HepG2 (cell line): Measurements from ENCODE around the gene NIBAN1. TPM values are rescaled to one million over a fixed set of nuclear protein-coding genes. Genes with fewer than 3 reads are reported as not detected.

ENCODE experiments used
- ATAC-seq: fragments of 200-7000 bp; cut with Tn5 transposase; 3 replicates; pipeline ENCODE4 v1.9.1; 2020; ENCODE audit warnings: mild to moderate bottlenecking, moderate library complexity
- BruUV-seq: library from RNA; stranded (reverse); fragments of 400-500 nt; replicated peaks from 2 replicates; lab custom pipeline; 2021; lab: Mats Ljungman, UMichigan
- CTCF ChIA-PET: fragments of 300-600 bp; formaldehyde crosslinking; extraction: SDS; loops from one replicate; lab custom pipeline; 2021; ENCODE audit warnings: low total read pairs, inconsistent platforms, low intra/inter-chr PET ratio; lab: Yijun Ruan, JAX
- POLR2A ChIA-PET: fragments of 350-600 bp; sonication (Branson Sonifier 250); formaldehyde crosslinking; loops from one replicate; lab custom pipeline; 2020; ENCODE audit warnings: antibody characterized with exemption, inconsistent platforms; lab: Yijun Ruan, JAX
- DNase-seq: peaks from one replicate; pipeline ENCODE4 v3.0.0-alpha.2; 2015; ENCODE audit warnings: low spot score
- FAIRE-seq: peaks from 3 replicates; lab custom pipeline; 2011; peaks lifted over from hg19 to GRCh38; lab: Jason Lieb, UNC
- H2AFZ ChIP-seq: one replicate; pipeline ENCODE4 v1.6.1; 2011; ENCODE audit warnings: low read length, inconsistent platforms
- H3K27ac ChIP-seq: fragments of 300-600 bp; 3 replicates; pipeline ENCODE4 v1.8.0; 2011; ENCODE audit warnings: mixed run types, mild to moderate bottlenecking, mixed read lengths, low read length, inconsistent platforms; ENCODE audit not compliant: insufficient read depth; ENCODE audit errors: extremely low read length
- H3K27me3 ChIP-seq, 2 experiments: fragments of 200-600 bp in 1 of 2; 2 replicates in 1 of 2; 3 replicates in 1 of 2; pipeline versions ENCODE4 v1.6.0 to v1.8.0; 2011; ENCODE audit warnings: low read length in 2 of 2, mild to moderate bottlenecking in 2 of 2, moderate library complexity in 2 of 2, inconsistent platforms in 1 of 2; ENCODE audit not compliant: insufficient read depth in 2 of 2, control insufficient read depth in 1 of 2
- H3K36me3 ChIP-seq, 2 experiments: fragments of 200-600 bp in 1 of 2; replicated peaks in 1 of 2; 2 replicates in 1 of 2; 3 replicates in 1 of 2; pipeline versions ENCODE4 v1.5.1 to v1.8.0; 2011; ENCODE audit warnings: low read length in 2 of 2, inconsistent platforms in 1 of 2; ENCODE audit not compliant: insufficient read depth in 2 of 2, control insufficient read depth in 1 of 2
- H3K4me1 ChIP-seq: 2 replicates; pipeline ENCODE4 v1.5.1; 2012; ENCODE audit warnings: low read length, inconsistent platforms; ENCODE audit not compliant: insufficient read depth
- H3K4me2 ChIP-seq: 2 replicates; pipeline ENCODE4 v1.6.0; 2011; ENCODE audit warnings: low read depth, low read length, inconsistent platforms
- H3K4me3 ChIP-seq, 3 experiments: fragments of 200-600 bp in 1 of 3; sonication (generic), shearing (Covaris generic) in 1 of 3; replicated peaks in 1 of 3; 2 replicates each; pipeline ENCODE4 v1.5.1; 2011 to 2016; ENCODE audit warnings: low read length in 3 of 3, inconsistent platforms in 2 of 3, low read depth in 2 of 3, mild to moderate bottlenecking in 2 of 3, control low read depth in 1 of 3, mixed read lengths in 1 of 3; ENCODE audit not compliant: insufficient read depth in 1 of 3
- H3K79me2 ChIP-seq: one replicate; pipeline ENCODE4 v1.6.1; 2011; ENCODE audit warnings: low read length, inconsistent platforms; ENCODE audit not compliant: insufficient read depth
- H3K9ac ChIP-seq: 2 replicates; pipeline ENCODE4 v1.6.0; 2011; ENCODE audit warnings: mild to moderate bottlenecking, low read depth, low read length, inconsistent platforms; ENCODE audit not compliant: insufficient read depth
- H3K9me3 ChIP-seq: 2 replicates; pipeline ENCODE4 v1.5.1; 2012; ENCODE audit warnings: mild to moderate bottlenecking, low read length
- H4K20me1 ChIP-seq: 2 replicates; pipeline ENCODE4 v1.6.0; 2011; ENCODE audit warnings: inconsistent platforms, mild to moderate bottlenecking, low read length, moderate library complexity; ENCODE audit not compliant: insufficient read depth
- MTF2 ChIP-seq: sonication (generic); formaldehyde crosslinking; IDR thresholded peaks from 2 replicates; pipeline ENCODE4 v1.5.0; 2020; ENCODE audit warnings: missing genetic modification reagents, borderline replicate concordance
- NFKBIZ ChIP-seq: IDR thresholded peaks from 2 replicates; pipeline ENCODE4 v1.6.1; 2018; ENCODE audit warnings: missing genetic modification reagents, missing compliant biosample characterization
- POLR2AphosphoS5 ChIP-seq: IDR thresholded peaks from 2 replicates; pipeline ENCODE4 v1.6.1; 2012; ENCODE audit warnings: low read depth, low read length
- ZNF232 ChIP-seq: sonication (generic); formaldehyde crosslinking; IDR thresholded peaks from 2 replicates; pipeline ENCODE4 v1.4.0; 2020; ENCODE audit warnings: missing genetic modification reagents, borderline replicate concordance
- WGBS: methylation state at CpG from one replicate; pipeline ENCODE4 v1.1.6; 2017; ENCODE audit warnings: low lambda C conversion rate; 5-methylcytosine and 5-hydroxymethylcytosine counted together
- in situ Hi-C: cut with HindIII; loops from 2 replicates; pipeline ENCODE4 v1.10.0; 2017; ENCODE audit warnings: low pct_unique_long_range_greater_than_20kb; ENCODE audit not compliant: extremely low pct_ligation_motif_present
- intact Hi-C: fragments of 100-400 bp; cut with micrococcal nuclease; formaldehyde crosslinking; loops from one replicate; pipeline ENCODE4 v1.10.0; 2022; ENCODE audit not compliant: unreplicated experiment
- polyA plus RNA-seq, 8 experiments: library from polyadenylated mRNA; depleted of rRNA in 3 of 8; stranded (reverse) in 7 of 8; unstranded in 1 of 8; fragments of >200 nt; fragmentation: Illumina TruSeq in 4 of 8; extraction: Trizol in 4 of 8; gene quantifications; 2 replicates each; pipeline versions ENCODE4 v1.2.1 to v1.2.3, GENCODE V29; 2011 to 2016; ENCODE audit warnings: low read depth in 4 of 8, missing spikeins in 1 of 8, mixed read lengths in 1 of 8; ENCODE audit not compliant: insufficient read depth in 1 of 8
- total RNA-seq, 5 experiments: library from RNA; depleted of rRNA; stranded (reverse); fragments of >200 nt; fragmentation: Illumina TruSeq; extraction: Trizol; gene quantifications; 2 replicates each; pipeline ENCODE4 v1.2.3, GENCODE V29; 2016; ENCODE audit warnings: low read depth in 1 of 5
- TF ChIP-seq, protein P1 (sequence below): sonication (generic); formaldehyde crosslinking; IDR thresholded peaks from 2 replicates; pipeline ENCODE4 v1.4.0; 2020; ENCODE audit warnings: missing genetic modification reagents
- TF ChIP-seq, protein P2 (sequence below): IDR thresholded peaks from 2 replicates; pipeline ENCODE4 v1.6.1; 2016; ENCODE audit warnings: missing compliant biosample characterization, missing genetic modification reagents, borderline replicate concordance
- TF ChIP-seq, protein P3 (sequence below): sonication (generic); formaldehyde crosslinking; IDR thresholded peaks from 2 replicates; pipeline ENCODE4 v1.4.0; 2020; ENCODE audit warnings: missing genetic modification reagents, borderline replicate concordance

The NIBAN1 gene
- total and polyA plus RNA-seq, 2 of the 13 experiments (the other 11 are each of a cell fraction or from before 2014, with no cell fraction given) = not detected

DNA sequence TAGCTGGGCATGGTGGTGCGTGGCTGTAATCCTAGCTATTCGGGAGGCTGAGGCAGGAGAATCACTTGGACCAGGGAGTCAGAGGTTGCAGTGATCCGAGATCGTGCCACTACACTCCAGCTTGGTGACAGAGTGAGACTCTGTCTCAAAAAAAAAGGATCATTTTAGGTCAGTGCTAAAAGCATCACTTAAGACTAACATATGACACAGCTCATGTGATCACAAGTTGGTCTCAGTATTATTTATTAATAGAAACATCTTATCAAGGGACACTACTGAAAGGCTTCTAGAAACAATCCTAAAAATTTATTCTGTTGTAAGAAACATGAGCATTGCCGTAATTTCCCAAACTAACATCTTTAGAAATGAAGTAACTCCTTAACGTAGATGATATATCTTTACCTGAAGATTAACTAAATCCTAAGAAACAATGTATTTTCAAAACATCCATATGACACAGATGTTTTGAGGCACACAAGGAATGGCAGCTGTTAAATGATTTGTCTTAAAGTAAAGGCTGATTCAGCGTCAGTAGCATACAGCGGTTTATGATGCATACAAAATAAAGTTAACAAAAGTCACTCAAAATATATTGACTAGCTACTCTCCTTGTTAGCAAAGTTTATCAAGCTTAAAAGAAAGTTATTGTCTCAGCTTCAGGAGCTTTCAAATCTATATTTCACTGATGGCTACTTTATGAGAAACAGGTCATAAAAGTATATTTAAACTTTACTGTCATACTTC is 2.6 kb downstream of the NIBAN1 start:
- Histone ChIP-seq H3K27ac (no peak overlapping the region), H3K4me3 (no peak overlapping the region), H3K27me3 (peaks cover 0 to 45% of the 10 kb centered on the region in 2 experiments), H3K4me2 (no peak overlapping the region), H3K9ac (no peak overlapping the region), H3K36me3 (no peaks in the 10 kb centered on the region), H2AFZ (no peak overlapping the region), H3K79me2 (no peaks in the 10 kb centered on the region), H4K20me1 (no peaks in the 10 kb centered on the region), H3K4me1 (peaks cover 22% of the 10 kb centered on the region), H3K9me3 (no peaks in the 10 kb centered on the region)
- intact Hi-C loops = no loop called here
- DNase-seq (no peak), FAIRE-seq (no peak), ATAC-seq (no peak)
- ChIA-PET POLR2A (no interaction called here), CTCF (no interaction called here)
- 35% methylated on average over 8 of the region's 8 CpGs for WGBS
- TF ChIP-seq MTF2 (CRISPR knock-in tag) = no peak
- TF ChIP-seq, protein P1, sequence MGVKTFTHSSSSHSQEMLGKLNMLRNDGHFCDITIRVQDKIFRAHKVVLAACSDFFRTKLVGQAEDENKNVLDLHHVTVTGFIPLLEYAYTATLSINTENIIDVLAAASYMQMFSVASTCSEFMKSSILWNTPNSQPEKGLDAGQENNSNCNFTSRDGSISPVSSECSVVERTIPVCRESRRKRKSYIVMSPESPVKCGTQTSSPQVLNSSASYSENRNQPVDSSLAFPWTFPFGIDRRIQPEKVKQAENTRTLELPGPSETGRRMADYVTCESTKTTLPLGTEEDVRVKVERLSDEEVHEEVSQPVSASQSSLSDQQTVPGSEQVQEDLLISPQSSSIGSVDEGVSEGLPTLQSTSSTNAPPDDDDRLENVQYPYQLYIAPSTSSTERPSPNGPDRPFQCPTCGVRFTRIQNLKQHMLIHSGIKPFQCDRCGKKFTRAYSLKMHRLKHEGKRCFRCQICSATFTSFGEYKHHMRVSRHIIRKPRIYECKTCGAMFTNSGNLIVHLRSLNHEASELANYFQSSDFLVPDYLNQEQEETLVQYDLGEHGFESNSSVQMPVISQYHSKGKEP (CRISPR knock-in tag) = no peak
- TF ChIP-seq ZNF232 (CRISPR knock-in tag) = no peak
- TF ChIP-seq, protein P2, sequence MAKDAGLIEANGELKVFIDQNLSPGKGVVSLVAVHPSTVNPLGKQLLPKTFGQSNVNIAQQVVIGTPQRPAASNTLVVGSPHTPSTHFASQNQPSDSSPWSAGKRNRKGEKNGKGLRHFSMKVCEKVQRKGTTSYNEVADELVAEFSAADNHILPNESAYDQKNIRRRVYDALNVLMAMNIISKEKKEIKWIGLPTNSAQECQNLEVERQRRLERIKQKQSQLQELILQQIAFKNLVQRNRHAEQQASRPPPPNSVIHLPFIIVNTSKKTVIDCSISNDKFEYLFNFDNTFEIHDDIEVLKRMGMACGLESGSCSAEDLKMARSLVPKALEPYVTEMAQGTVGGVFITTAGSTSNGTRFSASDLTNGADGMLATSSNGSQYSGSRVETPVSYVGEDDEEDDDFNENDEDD (CRISPR knock-in tag) = no peak
- no peak for TF ChIP-seq POLR2AphosphoS5
- TF ChIP-seq, protein P3, sequence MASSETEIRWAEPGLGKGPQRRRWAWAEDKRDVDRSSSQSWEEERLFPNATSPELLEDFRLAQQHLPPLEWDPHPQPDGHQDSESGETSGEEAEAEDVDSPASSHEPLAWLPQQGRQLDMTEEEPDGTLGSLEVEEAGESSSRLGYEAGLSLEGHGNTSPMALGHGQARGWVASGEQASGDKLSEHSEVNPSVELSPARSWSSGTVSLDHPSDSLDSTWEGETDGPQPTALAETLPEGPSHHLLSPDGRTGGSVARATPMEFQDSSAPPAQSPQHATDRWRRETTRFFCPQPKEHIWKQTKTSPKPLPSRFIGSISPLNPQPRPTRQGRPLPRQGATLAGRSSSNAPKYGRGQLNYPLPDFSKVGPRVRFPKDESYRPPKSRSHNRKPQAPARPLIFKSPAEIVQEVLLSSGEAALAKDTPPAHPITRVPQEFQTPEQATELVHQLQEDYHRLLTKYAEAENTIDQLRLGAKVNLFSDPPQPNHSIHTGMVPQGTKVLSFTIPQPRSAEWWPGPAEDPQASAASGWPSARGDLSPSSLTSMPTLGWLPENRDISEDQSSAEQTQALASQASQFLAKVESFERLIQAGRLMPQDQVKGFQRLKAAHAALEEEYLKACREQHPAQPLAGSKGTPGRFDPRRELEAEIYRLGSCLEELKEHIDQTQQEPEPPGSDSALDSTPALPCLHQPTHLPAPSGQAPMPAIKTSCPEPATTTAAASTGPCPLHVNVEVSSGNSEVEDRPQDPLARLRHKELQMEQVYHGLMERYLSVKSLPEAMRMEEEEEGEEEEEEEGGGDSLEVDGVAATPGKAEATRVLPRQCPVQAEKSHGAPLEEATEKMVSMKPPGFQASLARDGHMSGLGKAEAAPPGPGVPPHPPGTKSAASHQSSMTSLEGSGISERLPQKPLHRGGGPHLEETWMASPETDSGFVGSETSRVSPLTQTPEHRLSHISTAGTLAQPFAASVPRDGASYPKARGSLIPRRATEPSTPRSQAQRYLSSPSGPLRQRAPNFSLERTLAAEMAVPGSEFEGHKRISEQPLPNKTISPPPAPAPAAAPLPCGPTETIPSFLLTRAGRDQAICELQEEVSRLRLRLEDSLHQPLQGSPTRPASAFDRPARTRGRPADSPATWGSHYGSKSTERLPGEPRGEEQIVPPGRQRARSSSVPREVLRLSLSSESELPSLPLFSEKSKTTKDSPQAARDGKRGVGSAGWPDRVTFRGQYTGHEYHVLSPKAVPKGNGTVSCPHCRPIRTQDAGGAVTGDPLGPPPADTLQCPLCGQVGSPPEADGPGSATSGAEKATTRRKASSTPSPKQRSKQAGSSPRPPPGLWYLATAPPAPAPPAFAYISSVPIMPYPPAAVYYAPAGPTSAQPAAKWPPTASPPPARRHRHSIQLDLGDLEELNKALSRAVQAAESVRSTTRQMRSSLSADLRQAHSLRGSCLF (CRISPR knock-in tag) = no peak
- no peak for TF ChIP-seq NFKBIZ (CRISPR knock-in tag)
- in situ Hi-C loops = no loop called here
- BruUV-seq = no TSS peak
